Transverse colon (tissue), 4 donors: ENCODE data around the gene RARRES1. TPM values are rescaled to one million over a fixed set of nuclear protein-coding genes. Genes with fewer than 3 reads are reported as not detected.

Source experiments
- DNase-seq: peaks from one replicate; pipeline ENCODE4 v3.0.0-alpha.2; 2019
- H3K27ac ChIP-seq, 4 donors: fragments of 200-600 bp; sonication (generic); 2 replicates each; pipeline ENCODE4 v1.5.1; 2016 to 2018; ENCODE audit warnings: inconsistent platforms in 4 of 4
- H3K27me3 ChIP-seq: fragments of 200-600 bp; sonication (generic); 2 replicates; pipeline ENCODE4 v1.5.1; 2017; ENCODE audit warnings: inconsistent platforms
- H3K36me3 ChIP-seq, 4 donors: fragments of 200-600 bp; sonication (generic); 2 replicates each; pipeline ENCODE4 v1.5.1; 2017 to 2019; ENCODE audit warnings: inconsistent platforms in 4 of 4
- H3K4me1 ChIP-seq, 4 donors: fragments of 200-600 bp; sonication (generic); 2 replicates each; pipeline ENCODE4 v1.5.1; 2017 to 2020; ENCODE audit warnings: inconsistent platforms in 4 of 4
- H3K4me3 ChIP-seq, 4 donors: fragments of 200-600 bp; sonication (generic); 1 replicate in 1 of 4; 2 replicates in 3 of 4; pipeline versions ENCODE4 v1.5.1 to v1.6.1; 2017 to 2019; ENCODE audit warnings: inconsistent platforms in 4 of 4
- H3K9me3 ChIP-seq, 2 donors: fragments of 200-600 bp; sonication (generic); 2 replicates each; pipeline ENCODE4 v1.5.1; 2017 to 2019; ENCODE audit warnings: inconsistent platforms in 2 of 2
- CTCF ChIP-seq, 5 experiments: fragments of 200-600 bp in 3 of 5; fragments of 450-650 bp in 2 of 5; sonication (generic) in 3 of 5; IDR thresholded peaks; 1 replicate in 2 of 5; 2 replicates in 3 of 5; pipeline ENCODE4 v1.5.1; 2016 to 2017; ENCODE audit warnings: antibody characterized with exemption in 5 of 5, inconsistent platforms in 3 of 5, mild to moderate bottlenecking in 2 of 5, moderate library complexity in 1 of 5
- EP300 ChIP-seq: sonication (generic); formaldehyde crosslinking; IDR thresholded peaks from one replicate; pipeline ENCODE4 v1.6.1; 2017; ENCODE audit warnings: antibody characterized with exemption, low read depth
- POLR2A ChIP-seq: fragments of 450-650 bp; IDR thresholded peaks from one replicate; pipeline ENCODE4 v1.6.1; 2016; ENCODE audit warnings: antibody characterized with exemption, mild to moderate bottlenecking, moderate library complexity
- POLR2AphosphoS5 ChIP-seq, 3 donors: sonication (generic); formaldehyde crosslinking; IDR thresholded peaks; one replicate each; pipeline ENCODE4 v1.6.1; 2016; ENCODE audit warnings: antibody characterized with exemption in 3 of 3
- WGBS, 2 donors: methylation state at CpG; one replicate each; pipeline ENCODE4 v1.1.5; 2018; ENCODE audit warnings: low coverage in 1 of 2; 5-methylcytosine and 5-hydroxymethylcytosine counted together
- in situ Hi-C, 4 donors: fragments of 200-750 bp; cut with MboI; loops; one replicate each; pipeline versions ENCODE4 v1.15.0 to v1.15.1; 2017; ENCODE audit warnings: low sequenced_read_pairs in 3 of 4, low pct_ligation_motif_present in 1 of 4, low pct_unique_long_range_greater_than_20kb in 1 of 4
- intact Hi-C: fragments of 100-400 bp; cut with DNase I; formaldehyde crosslinking; loops from one replicate; pipeline ENCODE4 v1.15.1; 2023; ENCODE audit warnings: low total_unique reads
- total RNA-seq, 4 donors: library from RNA; depleted of rRNA; stranded (reverse); fragments of >200 nt; gene quantifications; one replicate each; pipeline ENCODE4 v1.1.0, GENCODE V29; 2016

RARRES1 gene
- total RNA-seq, 4 donors from 2014 or later: 3.4 to 71.5 (median 30.2) TPM

GRCh38 chr3:158751316-158751715 is 19.1 kb upstream of the RARRES1 start:
- in situ Hi-C loops: no loop called here
- intact Hi-C loops: no loop called here
- TF ChIP-seq POLR2AphosphoS5 (IDR thresholded peaks at IDR 0.05) (no peak), CTCF (IDR thresholded peaks at IDR 0.05) (no peak), POLR2A (no peak), EP300 (no peak)
- Histone ChIP-seq H3K4me1 (peaks cover 0 to 3% (median 0%) of the 10 kb centered on the region in 4 donors), H3K9me3 (no peaks in the 10 kb centered on the region), H3K27ac (no peak overlapping the region), H3K27me3 (no peaks in the 10 kb centered on the region), H3K36me3 (no peaks in the 10 kb centered on the region), H3K4me3 (no peak overlapping the region)
- DNase-seq: no peak
- WGBS, 2 donors: 56 to 61% methylated on average over 1 of the region's 1 CpG

- TF ChIP-seq POLR2A (no peak), CTCF (IDR thresholded peaks at IDR 0.05) (no peak), POLR2AphosphoS5 (IDR thresholded peaks at IDR 0.05) (no peak), EP300 (no peak)
- no peaks in the 10 kb centered on the region for H3K27me3 ChIP-seq
- DNase-seq: no peak
- in situ Hi-C loops: no loop called here
- intact Hi-C loops: no loop called here
- no peaks in the 10 kb centered on the region for H3K36me3 ChIP-seq
- H3K27ac ChIP-seq: no peak overlapping the region
- peaks cover 0 to 3% (median 0%) of the 10 kb centered on the region in 4 donors for H3K4me1 ChIP-seq
- no peaks in the 10 kb centered on the region for H3K9me3 ChIP-seq
- 80 to 89% methylated on average over 1 to 6 of the region's 6 CpGs for WGBS, 2 donors
- no peak overlapping the region for H3K4me3 ChIP-seq
Observed at GRCh38 chr3:158750016-158750415, 17.8 kb upstream of the RARRES1 start.

- intact Hi-C loops: no loop called here
- DNase-seq: no peak
- TF ChIP-seq POLR2AphosphoS5 (IDR thresholded peaks at IDR 0.05): no peak
- TF ChIP-seq POLR2A: no peak
- TF ChIP-seq EP300: no peak
- no peak for TF ChIP-seq CTCF (IDR thresholded peaks at IDR 0.05)
Observed at GRCh38 chr3:158749526-158749925, 17.3 kb upstream of the RARRES1 start.

GRCh38 chr3:158748237-158748828 is 16.1 kb upstream of the RARRES1 start:
- Histone ChIP-seq H3K9me3 (no peaks in the 10 kb centered on the region), H3K4me1 (peaks cover 0 to 6% (median 0%) of the 10 kb centered on the region in 4 donors), H3K27ac (no peak overlapping the region), H3K27me3 (no peaks in the 10 kb centered on the region), H3K4me3 (no peak overlapping the region), H3K36me3 (no peaks in the 10 kb centered on the region)
- in situ Hi-C loops: no loop called here
- intact Hi-C loops: no loop called here
- no peak for TF ChIP-seq POLR2AphosphoS5 (IDR thresholded peaks at IDR 0.05)
- TF ChIP-seq EP300: no peak
- no peak for TF ChIP-seq POLR2A
- TF ChIP-seq CTCF (IDR thresholded peaks at IDR 0.05): no peak
- peak; percentile 49 for DNase-seq
- 68 to 70% methylated on average over 7 of the region's 7 CpGs for WGBS, 2 donors

More at GRCh38 chr3:158749526-158749925, 17.3 kb upstream of the RARRES1 start:
- Histone ChIP-seq H3K27ac (no peak overlapping the region), H3K4me3 (no peak overlapping the region), H3K4me1 (peaks cover 0 to 3% (median 0%) of the 10 kb centered on the region in 4 donors), H3K27me3 (no peaks in the 10 kb centered on the region), H3K9me3 (no peaks in the 10 kb centered on the region), H3K36me3 (no peaks in the 10 kb centered on the region)
- in situ Hi-C loops: no loop called here
- 75 to 92% methylated on average over 1 to 5 of the region's 5 CpGs for WGBS, 2 donors
